NCI-H2029 (cell line): Measurements from ENCODE around the gene TRIM32.

Experiments
- DNase-seq: peaks from one replicate; lab custom pipeline; 2025; lab: John Stamatoyannopoulos, UW

TRIM32 gene

DNA sequence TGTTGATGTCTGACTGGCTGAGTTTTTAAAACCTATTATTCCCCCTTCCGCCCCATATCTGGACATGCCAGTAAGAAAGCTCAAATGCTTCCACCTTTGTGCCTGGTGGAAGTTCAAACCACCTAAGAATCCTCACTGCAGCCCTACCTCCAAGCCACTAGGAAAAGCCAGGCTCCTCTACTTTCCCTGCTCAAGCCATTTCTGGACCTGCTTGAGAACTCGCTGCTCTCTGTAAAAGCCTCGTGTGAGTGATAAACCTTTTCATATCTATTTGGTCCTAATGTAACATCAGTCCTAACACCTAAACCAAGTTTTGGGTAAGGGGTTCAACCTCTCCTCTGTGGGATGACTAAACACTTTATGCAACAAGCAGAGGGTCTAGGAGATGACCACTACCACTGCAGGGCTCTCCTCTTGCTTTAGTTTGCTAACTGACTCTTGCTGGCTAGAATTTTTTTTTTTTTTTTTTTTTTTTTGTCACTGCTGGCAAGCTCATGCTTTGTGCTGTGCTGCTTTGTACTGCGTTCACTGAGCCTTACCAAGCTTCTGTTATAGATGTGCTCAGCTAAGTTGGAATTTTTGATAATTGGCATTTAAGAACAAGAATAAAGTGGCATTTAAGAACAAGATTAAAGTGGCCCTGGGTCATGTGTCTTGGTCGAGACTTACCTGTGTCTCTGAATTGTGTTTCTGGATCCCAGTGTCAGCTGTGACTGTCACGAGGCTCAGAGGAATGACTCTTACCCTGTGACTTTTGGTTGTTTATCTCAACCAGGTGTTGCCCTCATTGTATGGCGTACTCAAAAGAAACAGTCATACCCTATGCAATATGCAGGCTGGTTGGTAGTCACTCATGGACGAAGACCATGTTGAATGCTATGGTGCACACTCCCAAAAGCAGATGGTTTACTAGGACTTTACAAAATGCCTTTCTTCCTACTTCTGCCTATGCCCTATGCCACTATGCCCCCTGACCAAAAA, 19.5 kb downstream of the TRIM32 start:
- DNase-seq: no peak

DNA sequence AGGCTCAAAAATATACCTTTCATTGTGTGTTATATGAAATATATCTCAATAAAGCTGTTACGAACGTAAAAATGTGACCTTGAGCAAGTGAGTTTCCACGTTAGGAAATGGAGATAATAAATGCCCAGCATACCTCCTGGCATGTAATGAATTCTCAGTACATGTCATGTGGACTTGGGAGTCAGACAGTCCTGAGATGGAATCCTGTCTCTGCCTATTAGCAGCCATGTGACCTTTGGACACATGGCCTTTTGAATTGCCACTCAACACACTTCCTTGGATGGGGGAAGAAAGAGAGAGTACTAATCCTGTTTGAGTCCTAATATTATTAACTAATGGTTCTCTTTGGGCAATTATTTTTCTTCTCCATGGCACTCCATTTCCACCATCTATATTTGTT, 25.7 kb downstream of the TRIM32 start:
- no peak for DNase-seq

DNA sequence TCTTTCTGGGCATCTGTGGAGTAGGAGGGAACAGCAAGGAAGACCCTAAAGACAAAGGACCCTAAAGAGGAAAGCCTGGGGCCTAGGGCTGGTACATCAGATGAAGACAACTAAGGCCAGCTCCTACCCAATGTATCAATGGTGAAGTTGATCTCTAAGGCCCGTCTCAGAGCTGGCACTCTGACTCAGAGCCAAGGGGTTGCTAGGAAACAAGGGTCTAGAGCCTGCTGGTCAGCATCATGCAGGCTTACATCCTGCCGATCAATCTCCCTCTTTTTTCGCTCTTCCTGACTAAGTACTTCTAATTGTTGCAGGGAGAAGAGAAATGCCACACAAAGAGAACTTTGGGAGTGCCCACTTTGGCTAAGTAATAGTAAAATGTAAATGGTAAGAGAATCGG, 26.2 kb downstream of the TRIM32 start:
- no peak for DNase-seq

DNA sequence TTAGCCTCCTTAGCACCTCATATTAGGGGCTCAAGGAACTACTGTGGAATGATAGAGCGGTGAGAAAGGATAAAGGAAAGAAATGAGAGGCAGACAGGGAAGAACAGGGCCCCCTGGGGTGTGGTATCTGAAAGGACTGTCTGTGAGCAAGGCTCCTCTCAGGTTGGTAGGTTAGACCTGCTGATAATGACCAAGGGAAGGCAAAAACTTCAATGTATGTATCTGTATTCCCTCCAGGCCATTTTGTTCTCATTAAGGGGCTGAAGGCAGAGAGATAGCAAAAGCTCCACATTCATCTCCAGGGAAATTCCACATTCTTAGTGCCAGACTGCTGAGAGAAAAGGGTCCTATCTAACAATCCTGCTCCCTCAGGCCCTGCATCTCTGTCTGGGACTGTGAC, 28.6 kb downstream of the TRIM32 start:
- no peak for DNase-seq

DNA sequence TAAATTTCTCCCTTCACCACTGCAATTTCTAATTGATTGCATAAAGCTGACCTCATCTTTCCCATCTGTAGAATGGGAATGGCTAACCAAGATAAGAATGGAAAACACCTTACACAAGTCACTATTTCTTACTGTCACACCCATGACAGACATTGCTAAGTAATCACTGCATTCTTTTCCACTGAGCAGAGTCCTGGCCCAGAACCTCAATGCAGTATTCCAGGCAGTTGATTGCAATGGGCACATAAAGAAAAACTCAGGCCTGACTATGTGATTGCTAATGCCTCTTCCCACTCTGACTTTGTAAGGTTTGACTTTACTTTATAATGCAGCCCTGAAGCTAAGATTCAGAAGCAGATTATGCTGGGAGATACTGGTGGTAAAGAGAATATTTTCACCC, 29.3 kb downstream of the TRIM32 start:
- DNase-seq: no peak

DNA sequence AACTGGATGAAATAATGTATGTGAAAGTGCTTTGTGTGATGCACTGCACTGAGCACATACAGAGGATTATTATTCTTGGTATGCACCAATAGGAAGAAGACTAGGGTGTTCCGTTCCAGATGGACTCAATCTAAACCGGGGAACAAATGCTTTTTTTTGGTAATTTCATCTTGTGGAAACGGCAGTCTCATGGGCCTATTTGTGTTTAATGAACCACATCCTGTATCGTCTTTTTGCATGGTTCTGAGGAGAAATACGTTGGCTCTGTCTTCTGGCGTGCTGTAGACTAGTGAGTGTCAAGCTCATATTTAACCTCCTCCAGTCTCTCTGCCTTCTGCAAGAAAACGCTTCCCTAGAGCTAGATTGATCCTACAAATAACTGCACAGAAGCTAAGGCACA, 30.0 kb downstream of the TRIM32 start:
- no peak for DNase-seq

DNA sequence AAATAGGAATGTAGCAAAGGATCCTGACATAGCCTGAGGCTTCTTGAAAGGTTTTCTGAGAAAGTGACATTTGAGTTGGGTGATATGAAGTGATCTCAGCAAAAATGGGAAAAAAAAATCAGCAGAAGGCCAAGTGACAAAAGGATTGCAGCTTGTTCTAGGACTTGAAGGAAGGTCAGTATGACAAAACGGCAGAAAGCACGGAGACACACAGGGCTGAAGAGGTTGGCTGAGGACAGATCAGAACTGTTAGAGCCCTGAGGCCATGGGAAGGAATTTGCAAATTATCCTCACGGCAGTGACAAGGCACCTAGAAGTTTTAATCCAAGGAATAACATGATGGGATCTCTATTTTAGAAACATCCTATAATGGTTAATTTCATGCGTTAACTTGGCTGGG, 31.0 kb downstream of the TRIM32 start:
- no peak for DNase-seq

DNA sequence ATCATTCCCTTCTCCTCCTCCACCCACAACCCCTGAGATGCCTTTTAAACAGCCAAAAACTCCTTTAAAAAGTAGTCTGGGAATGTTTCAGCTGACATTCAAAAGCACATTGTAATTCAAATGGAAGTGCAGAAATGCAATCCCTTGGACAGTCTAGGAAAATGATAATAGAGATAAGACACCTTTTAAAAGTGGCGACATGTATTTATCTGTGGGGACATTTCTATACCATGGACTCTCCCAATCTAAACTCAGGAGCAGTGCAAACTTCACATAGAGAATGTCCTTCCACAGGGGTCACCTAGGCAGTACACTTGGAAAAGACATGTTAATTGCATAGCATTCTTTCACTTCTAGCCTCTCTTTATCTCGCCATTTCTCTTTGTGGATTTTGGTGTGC, 33.0 kb downstream of the TRIM32 start:
- DNase-seq: no peak

DNA sequence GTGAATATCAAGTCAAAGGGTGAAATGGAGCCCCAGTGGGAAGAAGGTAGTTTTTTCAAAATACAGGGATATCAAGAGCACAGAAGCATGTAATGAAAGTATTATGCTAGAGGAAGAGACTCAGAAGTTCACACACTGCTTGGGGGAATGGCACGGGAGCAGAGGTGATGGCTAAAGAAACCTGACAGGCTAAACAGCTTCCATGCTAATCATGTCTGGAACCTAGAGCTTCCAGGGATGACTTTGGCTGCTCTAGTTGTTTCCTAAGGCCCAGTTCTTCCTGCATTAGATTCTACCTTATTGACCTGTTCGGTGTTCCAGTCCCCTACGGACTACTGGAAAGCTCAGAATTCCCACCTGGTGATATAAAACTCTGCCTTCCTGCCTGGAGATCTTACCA, 34.3 kb downstream of the TRIM32 start:
- DNase-seq: no peak

DNA sequence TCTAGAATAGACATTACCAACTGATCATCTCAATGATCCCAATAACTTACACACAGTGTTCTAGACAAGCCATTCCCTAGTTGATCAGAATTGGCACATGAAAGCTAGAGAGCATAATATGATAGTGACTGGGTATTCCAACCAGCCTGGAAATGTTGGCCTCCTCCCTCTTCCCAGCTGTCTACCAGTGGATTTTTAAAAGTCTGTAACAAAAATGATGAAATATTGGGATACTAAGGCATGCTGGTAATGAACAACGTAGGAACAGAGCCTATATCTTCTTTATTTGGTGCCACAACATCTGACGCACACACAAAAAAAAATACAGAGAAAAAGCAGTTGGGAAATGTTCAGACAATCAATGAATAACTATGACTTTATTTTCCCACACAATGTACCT, 34.8 kb downstream of the TRIM32 start:
- no peak for DNase-seq

DNA sequence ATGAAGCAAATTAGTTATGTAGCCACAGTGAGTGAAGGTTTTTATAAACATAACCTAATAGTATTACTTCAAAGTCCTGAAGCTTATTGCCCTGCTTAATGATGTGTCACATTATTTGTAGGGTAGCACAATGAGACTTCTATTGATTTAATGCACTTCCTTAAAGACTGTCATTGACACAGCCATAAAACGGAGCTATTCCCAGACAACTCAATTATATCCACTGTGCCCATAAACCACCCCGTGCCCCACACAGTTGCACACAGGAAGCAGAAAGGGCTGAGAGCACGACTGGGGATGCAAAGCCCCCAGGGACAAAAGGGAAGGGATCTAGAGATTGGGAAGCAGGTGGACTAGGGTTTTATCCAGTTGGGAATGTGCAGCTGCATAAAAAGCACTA, 37.0 kb downstream of the TRIM32 start:
- no peak for DNase-seq

DNA sequence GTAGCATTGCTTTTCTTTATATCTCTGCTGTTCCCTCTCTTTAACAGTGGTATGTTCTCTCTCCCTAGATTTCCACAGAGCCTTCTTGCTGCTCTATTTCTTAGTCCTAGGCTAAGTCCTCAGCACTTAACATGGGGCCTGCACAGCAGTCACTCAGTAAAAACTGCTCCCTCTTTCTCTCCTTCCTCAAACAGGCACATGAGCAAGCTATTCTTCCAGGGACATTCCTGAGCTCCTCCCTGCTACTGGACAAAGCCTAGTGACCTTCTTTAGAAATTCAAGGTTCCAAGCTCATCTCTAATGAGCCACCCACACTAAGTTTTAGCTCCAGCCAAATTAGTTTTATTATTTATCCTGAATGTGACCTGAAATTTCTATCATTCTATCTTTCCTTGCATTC, 39.5 kb downstream of the TRIM32 start:
- no peak for DNase-seq

DNA sequence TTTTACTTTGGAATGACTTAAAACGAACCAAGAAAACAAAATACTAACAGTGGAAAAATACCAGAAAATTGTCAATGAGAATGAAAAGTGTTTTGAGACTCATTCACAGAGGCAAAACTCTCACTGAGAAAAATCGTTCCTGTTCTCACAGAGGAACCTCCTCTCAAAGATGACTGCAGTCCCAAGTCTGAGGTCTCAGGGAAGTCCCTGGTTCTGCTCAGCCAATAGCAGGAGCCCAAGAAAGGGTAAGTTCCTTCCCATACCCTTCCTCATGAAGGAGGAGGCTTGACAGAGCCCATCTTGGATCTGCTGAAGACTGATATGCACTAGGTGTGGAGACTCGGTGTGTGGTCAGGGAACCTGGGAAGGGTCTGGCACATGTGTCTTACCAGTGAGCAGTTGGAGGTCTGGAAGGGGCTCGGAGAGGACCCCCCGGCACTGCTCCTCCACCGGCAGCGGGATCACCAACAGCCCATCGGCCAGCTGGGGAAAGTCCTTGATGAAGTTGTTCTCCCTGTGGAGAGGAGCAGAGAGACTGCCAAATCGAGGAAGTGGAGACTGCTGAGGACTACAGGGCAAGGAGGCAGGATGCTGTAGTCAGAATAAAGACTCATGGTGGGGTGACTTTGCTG, 46.0 kb downstream of the TRIM32 start:
- DNase-seq: no peak

DNA sequence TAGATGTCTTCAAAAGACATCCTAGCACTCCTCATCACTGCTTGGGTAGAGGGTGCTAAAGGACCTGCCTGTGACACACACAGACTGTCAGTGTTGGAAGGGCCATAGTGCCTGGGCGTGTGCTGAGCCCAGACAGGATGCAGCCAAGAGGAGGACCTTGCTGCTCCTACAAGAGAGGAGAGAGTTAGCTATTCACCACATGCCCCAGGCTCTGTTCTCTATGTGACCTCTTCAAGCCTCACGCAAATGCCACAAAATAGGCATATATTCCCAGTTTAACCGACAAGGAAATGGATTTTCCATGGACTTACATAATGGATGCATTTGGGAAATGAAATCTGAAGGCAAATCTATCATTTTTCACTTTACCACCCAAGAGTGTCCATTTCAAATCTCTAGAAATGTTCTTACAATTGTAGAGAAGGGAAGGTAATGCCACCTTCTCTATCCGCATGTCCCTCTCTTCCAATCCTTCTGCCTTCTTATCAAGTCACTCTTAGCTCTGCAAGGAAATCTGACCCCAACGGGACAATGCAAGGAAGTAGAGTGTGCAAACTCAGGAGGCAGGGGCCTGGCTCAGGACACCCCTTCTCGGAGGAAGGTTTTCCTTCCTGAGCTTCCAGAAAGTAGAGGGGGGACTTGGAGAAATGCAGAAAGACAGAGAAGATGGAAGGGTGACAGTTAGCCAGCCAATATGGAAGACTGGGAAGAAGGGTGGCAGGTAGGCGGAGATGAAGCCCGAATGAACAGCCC, 49.5 kb downstream of the TRIM32 start:
- no peak for DNase-seq

DNA sequence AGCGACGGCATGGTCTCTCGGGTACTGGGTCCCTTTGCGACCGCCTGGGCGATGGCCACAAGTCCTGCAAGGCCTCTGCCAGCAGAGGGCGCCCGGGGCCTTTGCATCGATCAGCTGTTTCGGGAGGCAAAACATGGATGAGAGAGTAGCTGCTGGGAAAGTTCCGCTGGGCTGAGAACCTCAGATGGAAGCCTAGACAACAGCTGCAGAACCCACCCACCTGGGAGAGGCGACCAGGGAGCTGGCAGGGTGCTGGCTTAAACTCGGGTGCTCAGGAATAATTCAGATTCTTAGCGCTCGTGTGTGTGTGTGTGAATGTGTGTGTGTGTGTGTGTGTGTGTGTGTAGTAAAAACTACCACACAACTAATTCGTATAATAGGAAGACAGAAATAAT, 50.0 kb downstream of the TRIM32 start:
- DNase-seq: peak; percentile 86

DNA sequence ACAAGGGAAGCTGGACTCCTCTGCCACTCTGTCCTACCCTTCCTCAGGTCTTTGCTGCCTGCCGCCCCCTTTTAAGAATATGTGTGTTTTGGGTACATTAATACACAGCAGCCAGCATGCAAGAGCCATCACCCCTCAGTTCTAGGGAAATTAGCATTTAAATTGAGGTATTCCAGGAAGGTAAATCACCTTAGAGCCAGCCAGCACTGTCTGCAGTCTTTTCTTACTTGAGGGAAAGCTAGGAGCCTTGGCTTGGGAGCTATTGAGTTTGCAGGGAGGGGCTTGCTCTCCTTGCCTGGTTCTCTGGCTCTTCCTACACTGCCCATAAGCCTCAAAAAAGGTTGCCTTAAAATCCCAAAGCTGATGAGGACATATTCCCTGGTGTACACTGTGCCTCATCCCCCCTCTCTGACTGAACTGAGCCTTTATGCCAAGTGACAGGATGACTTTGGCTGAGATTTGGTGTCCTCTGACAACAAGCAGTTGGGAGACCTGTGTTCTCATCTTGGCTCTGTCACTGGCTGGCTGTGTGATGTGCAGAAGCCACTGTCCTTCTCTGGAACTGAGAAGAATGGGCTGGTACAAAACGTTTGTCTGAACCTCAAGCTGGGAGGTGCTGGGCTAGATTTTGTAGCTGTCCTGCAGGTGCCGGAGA, 54.1 kb downstream of the TRIM32 start:
- DNase-seq: no peak

DNA sequence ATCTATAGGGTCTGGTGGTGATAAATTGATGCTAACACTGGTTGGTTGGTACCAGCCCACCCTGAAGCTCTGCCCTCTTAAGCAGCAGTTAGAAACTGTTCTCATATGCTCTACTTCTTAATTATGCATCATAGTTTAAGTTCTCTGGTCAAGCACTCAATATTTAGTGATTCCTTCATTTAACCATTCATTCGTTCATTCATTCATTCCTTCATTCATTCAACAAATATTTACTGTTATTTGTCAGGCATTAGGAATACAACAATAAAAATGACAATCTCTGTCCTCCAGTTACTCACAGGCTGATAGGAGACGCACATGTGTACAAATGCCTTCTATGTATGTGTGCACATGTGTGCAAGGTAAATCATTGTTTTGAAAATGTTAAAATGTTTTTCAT, 54.6 kb downstream of the TRIM32 start:
- no peak for DNase-seq

DNA sequence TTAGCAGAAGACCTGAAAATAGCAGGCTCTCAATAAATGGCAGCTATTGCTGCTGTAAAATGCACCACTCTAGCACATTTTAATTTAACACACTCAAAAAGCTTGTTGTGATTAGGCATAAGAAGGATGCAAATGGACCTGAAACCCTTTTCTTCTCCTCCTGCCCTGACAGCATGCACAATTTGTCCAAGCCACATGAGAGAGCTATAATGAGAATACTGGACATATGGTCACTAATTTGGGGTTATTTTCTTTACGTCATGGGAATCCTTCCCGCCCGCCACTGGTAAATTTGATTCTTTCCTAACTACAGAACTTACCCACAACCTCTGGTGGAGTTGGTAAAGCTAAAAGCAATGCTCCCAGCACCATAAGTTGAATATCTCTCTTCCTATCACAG, 62.1 kb downstream of the TRIM32 start:
- DNase-seq: no peak

DNA sequence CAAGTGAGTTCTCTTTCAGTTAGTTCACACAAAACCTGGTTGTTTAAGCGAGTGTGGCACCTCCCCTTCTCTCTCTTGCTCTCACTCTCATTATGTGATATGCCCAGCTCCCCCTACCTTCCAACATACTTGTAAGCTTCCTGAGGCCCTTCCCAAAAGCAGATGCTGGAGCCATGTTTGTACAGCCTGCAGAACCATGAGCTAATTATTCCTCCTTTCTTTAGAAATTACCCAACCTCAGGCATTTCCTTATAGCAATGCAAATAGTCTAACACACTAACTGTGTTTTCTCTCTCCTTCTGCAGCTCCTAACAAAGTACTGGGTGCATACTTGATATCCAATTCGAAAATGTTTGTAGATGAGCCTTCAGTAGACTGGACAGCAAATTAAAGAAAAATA, 62.7 kb downstream of the TRIM32 start:
- no peak for DNase-seq

DNA sequence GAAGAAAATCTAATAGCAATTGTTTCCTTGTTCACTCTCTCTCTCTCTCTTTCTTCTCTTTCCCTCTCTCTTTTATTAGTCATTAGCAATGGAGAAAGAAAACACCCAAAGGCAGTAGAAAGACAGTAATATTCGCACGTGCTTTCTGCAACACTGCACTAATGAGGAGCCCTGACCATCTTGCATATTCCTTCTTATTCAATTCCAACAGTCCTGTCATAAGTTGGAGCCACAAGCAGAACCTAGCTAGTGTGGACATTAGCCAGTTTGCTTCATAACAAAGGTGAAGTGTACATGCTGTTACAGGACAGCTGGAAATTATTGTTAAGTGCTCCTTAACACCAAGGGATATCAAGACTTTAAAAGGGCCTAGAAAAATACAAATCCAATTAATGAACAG, 63.4 kb downstream of the TRIM32 start:
- DNase-seq: no peak
